ENCODE results near the gene IL9R.
"Not testable (repeated sequence)": the region's sequence is repeated elsewhere in the genome, so short reads cannot be mapped to it uniquely, and the experiment has no call there.

- not testable (repeated sequence) for TF ChIP-seq POLR2A, CTCF (IDR thresholded peaks at IDR 0.05)
These were observed 9.0 kb downstream of the IL9R start for GRCh38 chrX:156006468-156006867.
